Smooth muscle cell (in vitro differentiated cells): ENCODE measurements around the gene MED13L. TPM values are rescaled to one million over a fixed set of nuclear protein-coding genes. Genes with fewer than 3 reads are reported as not detected.

Experiments
- DNase-seq: peaks from one replicate; lab custom pipeline; 2025; ENCODE audit not compliant: unreplicated experiment; lab: John Stamatoyannopoulos, UW
- H2AFZ ChIP-seq: fragments of 200-600 bp; sonication (generic); 2 replicates; pipeline ENCODE4 v1.6.0; 2016; ENCODE audit warnings: antibody characterized with exemption, low read depth, mild to moderate bottlenecking
- H3F3A ChIP-seq: fragments of 200-600 bp; sonication (generic); 2 replicates; pipeline ENCODE4 v1.6.0; 2017; ENCODE audit warnings: antibody characterized with exemption, low read depth
- H3K27ac ChIP-seq: fragments of 200-600 bp; sonication (generic); 2 replicates; pipeline ENCODE4 v1.5.1; 2016; ENCODE audit warnings: low read depth, mild to moderate bottlenecking
- H3K27me3 ChIP-seq: fragments of 200-600 bp; sonication (generic); 2 replicates; pipeline ENCODE4 v1.6.1; 2016; ENCODE audit warnings: low read depth, mild to moderate bottlenecking
- H3K36me3 ChIP-seq: fragments of 200-600 bp; sonication (generic); 2 replicates; pipeline ENCODE4 v1.5.1; 2016; ENCODE audit warnings: low read depth
- H3K4me1 ChIP-seq: fragments of 200-600 bp; sonication (generic); 2 replicates; pipeline ENCODE4 v1.5.1; 2016; ENCODE audit warnings: low read depth
- H3K4me2 ChIP-seq: fragments of 200-600 bp; sonication (generic); 2 replicates; pipeline ENCODE4 v1.6.0; 2016; ENCODE audit warnings: mild to moderate bottlenecking
- H3K4me3 ChIP-seq: fragments of 200-600 bp; sonication (generic); 2 replicates; pipeline ENCODE4 v1.5.1; 2016; ENCODE audit warnings: mild to moderate bottlenecking
- H3K79me2 ChIP-seq: fragments of 200-600 bp; sonication (generic); 2 replicates; pipeline ENCODE4 v1.6.0; 2016; ENCODE audit warnings: low read depth, mild to moderate bottlenecking
- H3K9ac ChIP-seq: fragments of 200-600 bp; sonication (generic); 2 replicates; pipeline ENCODE4 v1.6.0; 2016; ENCODE audit warnings: low read depth
- H3K9me3 ChIP-seq: fragments of 200-600 bp; sonication (generic); replicated peaks from 2 replicates; pipeline ENCODE4 v1.5.1; 2016; ENCODE audit warnings: low read depth
- H4K20me1 ChIP-seq: fragments of 200-600 bp; sonication (generic); 2 replicates; pipeline ENCODE4 v1.6.0; 2016; ENCODE audit warnings: low read depth
- CTCF ChIP-seq: fragments of 200-600 bp; sonication (generic); IDR thresholded peaks from 2 replicates; pipeline ENCODE4 v1.5.1; 2017; ENCODE audit warnings: borderline replicate concordance, mild to moderate bottlenecking, antibody characterized with exemption; ENCODE audit not compliant: insufficient read depth, poor library complexity, severe bottlenecking
- WGBS: methylation state at CpG from one replicate; pipeline ENCODE4 v1.1.7; 2016; ENCODE audit warnings: low lambda C conversion rate; 5-methylcytosine and 5-hydroxymethylcytosine counted together
- polyA plus RNA-seq: library from polyadenylated mRNA; unstranded; fragments of >200 nt; fragmentation: Nextera tagmentation; extraction: Ambion mirVana; gene quantifications from 2 replicates; pipeline ENCODE4 v1.2.1, GENCODE V29; 2016
- total RNA-seq: library from RNA; depleted of rRNA; stranded (reverse); fragments of >200 nt; gene quantifications from 2 replicates; pipeline ENCODE4 v1.2.3, GENCODE V29; 2014

MED13L gene
- total and polyA plus RNA-seq, 2 experiments from 2014 or later = 13.2 to 74.3 TPM

- peak overlapping the region; percentile 94 for H3K27ac ChIP-seq
- TF ChIP-seq CTCF = no peak
- H3K79me2 ChIP-seq = peaks cover 89% of the 10 kb centered on the region
- DNase-seq = no peak
- H3F3A ChIP-seq = peaks cover 19% of the 10 kb centered on the region
- WGBS = 87% methylated on average over 3 of the region's 3 CpGs
- peak overlapping the region; percentile 57 for H3K9ac ChIP-seq
- peak overlapping the region; percentile 57 for H3K4me2 ChIP-seq
- H3K36me3 ChIP-seq = no peaks in the 10 kb centered on the region
- H4K20me1 ChIP-seq = peaks cover 79% of the 10 kb centered on the region
- no peak overlapping the region for H3K4me3 ChIP-seq
- H2AFZ ChIP-seq = no peak overlapping the region
- H3K9me3 ChIP-seq = no peaks in the 10 kb centered on the region
- H3K4me1 ChIP-seq = peaks cover 73% of the 10 kb centered on the region
- H3K27me3 ChIP-seq = no peaks in the 10 kb centered on the region
Observed at GRCh38 chr12:116162071-116162470, 115.4 kb downstream of the MED13L start.

GRCh38 chr12:116161588-116161987 lies 115.9 kb downstream of the MED13L start:
- TF ChIP-seq CTCF = no peak
- H3K36me3 ChIP-seq = no peaks in the 10 kb centered on the region
- H3K4me2 ChIP-seq = peak overlapping the region; percentile 57
- H3K9me3 ChIP-seq = no peaks in the 10 kb centered on the region
- peaks cover 89% of the 10 kb centered on the region for H3K79me2 ChIP-seq
- peak overlapping the region; percentile 94 for H3K27ac ChIP-seq
- DNase-seq = no peak
- H3K4me3 ChIP-seq = no peak overlapping the region
- H2AFZ ChIP-seq = no peak overlapping the region
- peak overlapping the region; percentile 57 for H3K9ac ChIP-seq
- H3F3A ChIP-seq = peaks cover 19% of the 10 kb centered on the region
- WGBS = 58% methylated on average over 4 of the region's 4 CpGs
- H4K20me1 ChIP-seq = peaks cover 81% of the 10 kb centered on the region
- H3K4me1 ChIP-seq = peaks cover 73% of the 10 kb centered on the region
- H3K27me3 ChIP-seq = no peaks in the 10 kb centered on the region

- Histone ChIP-seq H3K27me3 (no peaks in the 10 kb centered on the region), H4K20me1 (peaks cover 77% of the 10 kb centered on the region), H3K9me3 (no peaks in the 10 kb centered on the region), H3K4me1 (peaks cover 72% of the 10 kb centered on the region), H2AFZ (no peak overlapping the region), H3K4me3 (no peak overlapping the region), H3K79me2 (peaks cover 89% of the 10 kb centered on the region), H3K36me3 (no peaks in the 10 kb centered on the region), H3K4me2 (peak overlapping the region; percentile 79), H3F3A (peaks cover 19% of the 10 kb centered on the region), H3K9ac (peak overlapping the region; percentile 57), H3K27ac (peak overlapping the region; percentile 94)
- no peak for TF ChIP-seq CTCF
- 69% methylated on average over 7 of the region's 7 CpGs for WGBS
- DNase-seq = no peak
Observed at GRCh38 chr12:116160883-116161458, 116.5 kb downstream of the MED13L start.

GRCh38 chr12:116160231-116160630 lies 117.3 kb downstream of the MED13L start:
- Histone ChIP-seq H3K79me2 (peaks cover 90% of the 10 kb centered on the region), H3F3A (peaks cover 13% of the 10 kb centered on the region), H3K27ac (peak overlapping the region; percentile 94), H3K4me1 (peaks cover 68% of the 10 kb centered on the region), H3K9me3 (no peaks in the 10 kb centered on the region), H3K4me2 (peak overlapping the region; percentile 79), H3K9ac (peak overlapping the region; percentile 57), H3K4me3 (no peak overlapping the region), H4K20me1 (peaks cover 71% of the 10 kb centered on the region), H3K27me3 (no peaks in the 10 kb centered on the region), H2AFZ (no peak overlapping the region), H3K36me3 (no peaks in the 10 kb centered on the region)
- no peak for TF ChIP-seq CTCF
- no peak for DNase-seq
- WGBS = 61% methylated on average over 2 of the region's 2 CpGs
